Activated naive CD4-positive, alpha-beta T cell treated with anti-CD3 and anti-CD28 coated beads for 36 hours (primary cell): ENCODE measurements around the gene GALNS. TPM values are rescaled to one million over a fixed set of nuclear protein-coding genes. Genes with fewer than 3 reads are reported as not detected.

Experiments
- CTCF ChIA-PET: fragments of 350-600 bp; sonication (Branson Sonifier 250); formaldehyde crosslinking; loops from one replicate; lab custom pipeline; 2021; ENCODE audit warnings: antibody characterized with exemption; lab: Charles Lee
- DNase-seq: peaks from one replicate; pipeline ENCODE4 v3.0.0-alpha.2; 2020
- H3K27ac Mint-ChIP-seq: one replicate; pipeline ENCODE4 v1.8.0; 2021; ENCODE audit warnings: mild to moderate bottlenecking, mixed read lengths
- H3K27me3 Mint-ChIP-seq: one replicate; pipeline ENCODE4 v1.8.0; 2021; ENCODE audit warnings: low read depth, mixed read lengths
- H3K36me3 Mint-ChIP-seq: one replicate; pipeline ENCODE4 v1.8.0; 2021; ENCODE audit warnings: low read depth, mixed read lengths
- H3K4me1 Mint-ChIP-seq: one replicate; pipeline ENCODE4 v1.8.0; 2021; ENCODE audit warnings: low read depth, mixed read lengths
- H3K4me3 Mint-ChIP-seq: one replicate; pipeline ENCODE4 v1.8.0; 2021; ENCODE audit warnings: mild to moderate bottlenecking, moderate library complexity, mixed read lengths
- H3K9me3 Mint-ChIP-seq: one replicate; pipeline ENCODE4 v1.8.0; 2021; ENCODE audit warnings: mixed read lengths
- intact Hi-C: fragments of 100-400 bp; cut with micrococcal nuclease; formaldehyde crosslinking; loops from one replicate; pipeline ENCODE4 v1.15.1; 2023
- total RNA-seq, 2 experiments: library from RNA; stranded (reverse); gene quantifications; one replicate each; pipeline ENCODE4 v1.2.3, GENCODE V29; 2021

Gene GALNS
- total RNA-seq, 2 experiments from 2014 or later = 10.9 to 11.2 TPM

GRCh38 chr16:88886420-88886844 is 29.7 kb upstream of the GALNS start:
- Mint-ChIP-seq H3K27ac (no peak overlapping the region), H3K27me3 (no peaks in the 10 kb centered on the region), H3K9me3 (no peaks in the 10 kb centered on the region), H3K36me3 (no peaks in the 10 kb centered on the region), H3K4me3 (no peak overlapping the region), H3K4me1 (peaks cover 2% of the 10 kb centered on the region)
- CTCF ChIA-PET = no interaction called here
- intact Hi-C loops = no loop called here
- DNase-seq = no peak

DNA sequence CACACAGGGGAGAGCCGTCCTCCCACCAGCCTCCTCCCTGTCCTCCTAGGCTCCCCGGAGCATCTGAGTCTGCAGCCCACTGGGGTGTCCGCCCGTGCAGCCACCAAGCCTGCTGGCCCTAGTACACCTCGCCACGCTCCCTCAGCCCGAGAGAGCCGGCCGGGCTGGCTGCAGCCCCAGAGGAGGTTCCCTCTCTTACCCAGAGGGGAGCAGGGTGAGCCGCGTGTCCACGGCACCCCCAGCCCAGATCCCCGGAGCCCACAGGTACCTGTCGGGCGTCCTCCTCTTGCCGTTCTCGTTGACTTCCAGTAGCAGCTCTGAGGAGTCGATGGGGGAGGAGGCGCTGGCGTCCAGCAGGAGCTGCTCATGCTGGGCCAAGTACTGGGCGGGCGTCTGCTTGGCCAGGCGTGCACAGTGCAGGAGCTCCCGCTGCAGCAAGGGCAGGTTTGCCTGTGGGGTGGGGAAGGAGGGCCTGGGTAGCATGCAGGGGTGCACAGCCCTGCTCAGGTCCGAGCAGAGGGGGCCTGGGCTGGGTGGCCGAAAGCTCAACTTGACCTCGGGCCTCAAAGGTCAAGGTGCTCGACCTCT is 29.0 kb upstream of the GALNS start:
- no peak for DNase-seq
- peaks cover 2% of the 10 kb centered on the region for H3K4me1 Mint-ChIP-seq
- CTCF ChIA-PET = no interaction called here
- no peaks in the 10 kb centered on the region for H3K9me3 Mint-ChIP-seq
- H3K36me3 Mint-ChIP-seq = no peaks in the 10 kb centered on the region
- no peak overlapping the region for H3K27ac Mint-ChIP-seq
- H3K4me3 Mint-ChIP-seq = no peak overlapping the region
- H3K27me3 Mint-ChIP-seq = no peaks in the 10 kb centered on the region
- intact Hi-C loops = no loop called here

DNA sequence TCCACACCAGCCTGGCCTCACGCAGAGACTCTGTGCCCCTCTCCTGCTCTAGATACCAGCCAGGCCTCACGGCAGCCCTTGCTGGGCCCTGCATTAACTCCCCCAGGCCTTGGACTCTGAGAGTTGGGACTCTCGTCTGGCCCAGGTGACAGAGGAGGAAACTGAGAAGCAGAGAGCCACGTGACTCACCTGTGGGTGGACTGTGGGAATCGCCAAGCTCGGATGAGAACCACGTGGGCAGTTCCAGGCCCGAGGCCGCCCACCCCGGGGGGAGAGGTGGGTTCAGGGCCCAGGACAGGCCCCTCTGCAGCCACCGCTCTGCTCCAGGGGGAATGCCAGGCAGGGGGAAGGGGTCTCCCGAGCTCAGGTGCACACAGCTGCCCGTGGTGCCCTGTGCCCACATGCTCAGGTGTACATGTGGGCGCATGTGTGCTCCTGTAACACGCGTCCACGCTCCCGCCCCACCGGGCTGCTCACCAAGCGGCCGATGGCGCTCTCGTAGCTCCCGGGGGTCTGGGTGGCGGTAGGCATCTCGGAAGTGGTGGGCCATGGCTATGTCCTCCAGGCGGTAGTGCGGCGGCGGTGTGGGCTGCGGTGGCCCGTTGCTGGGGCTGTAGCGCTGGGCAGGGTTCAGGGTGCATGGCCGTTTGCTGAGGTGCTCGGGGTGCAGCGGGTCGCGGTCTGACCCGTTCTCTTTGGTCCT is 28.0 kb upstream of the GALNS start:
- CTCF ChIA-PET = no interaction called here
- Mint-ChIP-seq H3K36me3 (no peaks in the 10 kb centered on the region), H3K4me3 (no peak overlapping the region), H3K27ac (no peak overlapping the region), H3K27me3 (no peaks in the 10 kb centered on the region), H3K9me3 (no peaks in the 10 kb centered on the region), H3K4me1 (peaks cover 2% of the 10 kb centered on the region)
- DNase-seq = no peak
- intact Hi-C loops = no loop called here

DNA sequence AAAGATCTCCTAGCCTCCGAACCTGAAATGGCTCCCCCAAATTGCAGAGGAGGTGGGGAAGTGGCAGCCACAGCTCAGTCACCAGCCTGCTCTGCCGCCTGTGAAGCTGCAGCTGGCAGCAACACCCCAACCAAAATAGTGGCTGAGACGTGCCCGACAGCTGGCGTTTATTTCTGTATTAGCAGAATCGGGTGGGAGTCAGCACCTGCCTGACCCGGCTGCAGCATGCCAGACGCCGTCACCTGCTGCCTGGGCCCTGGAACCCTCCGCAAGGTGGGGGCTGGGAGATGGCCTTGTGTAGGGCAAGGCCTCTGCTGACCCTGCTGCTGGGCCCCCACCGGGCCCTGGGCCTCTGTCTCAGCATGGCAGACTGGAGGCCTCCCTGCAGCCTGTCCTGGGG is 27.2 kb upstream of the GALNS start:
- DNase-seq = no peak
- CTCF ChIA-PET = no interaction called here
- no peaks in the 10 kb centered on the region for H3K9me3 Mint-ChIP-seq
- H3K36me3 Mint-ChIP-seq = no peaks in the 10 kb centered on the region
- no peak overlapping the region for H3K27ac Mint-ChIP-seq
- H3K27me3 Mint-ChIP-seq = no peaks in the 10 kb centered on the region
- intact Hi-C loops = no loop called here
- no peak overlapping the region for H3K4me3 Mint-ChIP-seq
- H3K4me1 Mint-ChIP-seq = peaks cover 2% of the 10 kb centered on the region

- Mint-ChIP-seq H3K4me3 (no peak overlapping the region), H3K36me3 (no peaks in the 10 kb centered on the region), H3K4me1 (peaks cover 2% of the 10 kb centered on the region), H3K27me3 (no peaks in the 10 kb centered on the region), H3K27ac (no peak overlapping the region), H3K9me3 (no peaks in the 10 kb centered on the region)
- CTCF ChIA-PET = no interaction called here
- DNase-seq = no peak
- intact Hi-C loops = no loop called here
These were observed 26.6 kb upstream of the GALNS start for GRCh38 chr16:88883117-88883895.

DNA sequence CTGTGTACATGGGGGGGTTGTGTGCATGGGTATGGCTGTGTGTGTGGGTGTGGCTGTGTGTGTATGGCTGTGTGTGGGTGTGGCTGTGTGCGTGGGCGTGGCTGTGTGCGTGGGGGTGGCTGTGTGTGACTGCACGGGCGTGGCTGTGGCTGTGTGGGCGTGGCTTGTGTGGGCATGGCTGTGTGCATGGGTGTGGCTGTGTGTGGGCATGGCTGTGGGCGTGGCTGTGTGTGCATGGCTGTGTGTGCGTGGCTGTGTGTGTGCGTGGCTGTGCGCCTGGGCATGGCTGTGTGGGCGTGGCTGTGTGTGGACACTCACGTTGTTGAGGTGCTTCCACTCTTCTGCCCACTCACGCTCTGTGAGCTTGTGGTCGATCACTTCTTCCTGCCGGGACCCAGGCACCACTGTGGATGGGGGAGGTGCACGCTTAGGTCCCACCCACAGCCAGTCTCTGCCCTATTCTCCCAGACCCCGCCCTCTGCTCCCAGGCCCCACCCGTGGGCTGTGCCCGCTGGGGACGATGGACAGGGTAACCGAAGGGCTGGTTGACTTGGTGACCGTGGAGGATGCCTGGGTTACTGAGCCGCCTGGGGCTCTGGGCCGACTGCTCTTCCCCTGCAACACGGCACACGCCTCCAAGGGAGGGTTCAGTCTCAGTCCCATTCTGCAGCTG is 25.7 kb upstream of the GALNS start:
- intact Hi-C loops = no loop called here
- CTCF ChIA-PET = no interaction called here
- no peaks in the 10 kb centered on the region for H3K9me3 Mint-ChIP-seq
- H3K27ac Mint-ChIP-seq = peak overlapping the region; percentile 41
- DNase-seq = no peak
- peaks cover 2% of the 10 kb centered on the region for H3K4me1 Mint-ChIP-seq
- no peaks in the 10 kb centered on the region for H3K27me3 Mint-ChIP-seq
- no peak overlapping the region for H3K4me3 Mint-ChIP-seq
- no peaks in the 10 kb centered on the region for H3K36me3 Mint-ChIP-seq

GRCh38 chr16:88881675-88882357 is 25.1 kb upstream of the GALNS start:
- peak overlapping the region; percentile 41 for H3K27ac Mint-ChIP-seq
- intact Hi-C loops = no loop called here

GRCh38 chr16:88881007-88881615 is 24.4 kb upstream of the GALNS start:
- DNase-seq = no peak
- Mint-ChIP-seq H3K27me3 (no peaks in the 10 kb centered on the region), H3K9me3 (no peaks in the 10 kb centered on the region), H3K27ac (no peak overlapping the region), H3K4me1 (peaks cover 2% of the 10 kb centered on the region), H3K36me3 (no peaks in the 10 kb centered on the region), H3K4me3 (no peak overlapping the region)
- CTCF ChIA-PET = interaction anchor here (0.6 kb wide), 1 partner anchor 10 kb away, joined by 4 read pairs; no protein-coding TSS in a partner anchor
- intact Hi-C loops = no loop called here

More at GRCh38 chr16:88881675-88882357, 25.1 kb upstream of the GALNS start:
- H3K36me3 Mint-ChIP-seq = no peaks in the 10 kb centered on the region
- H3K4me3 Mint-ChIP-seq = no peak overlapping the region
- no peaks in the 10 kb centered on the region for H3K9me3 Mint-ChIP-seq
- DNase-seq = no peak
- H3K27me3 Mint-ChIP-seq = no peaks in the 10 kb centered on the region
- CTCF ChIA-PET = no interaction called here
- peaks cover 2% of the 10 kb centered on the region for H3K4me1 Mint-ChIP-seq

GRCh38 chr16:88880226-88881006 is 23.7 kb upstream of the GALNS start:
- Mint-ChIP-seq H3K9me3 (no peaks in the 10 kb centered on the region), H3K27me3 (no peaks in the 10 kb centered on the region), H3K36me3 (no peaks in the 10 kb centered on the region), H3K4me3 (no peak overlapping the region), H3K27ac (no peak overlapping the region), H3K4me1 (peaks cover 2% of the 10 kb centered on the region)
- DNase-seq = no peak
- CTCF ChIA-PET = interaction anchor here (0.6 to 1.4 kb wide), 2 partner anchors 9 to 22 kb away, joined by 4 read pairs; no protein-coding TSS in a partner anchor
- intact Hi-C loops = no loop called here

DNA sequence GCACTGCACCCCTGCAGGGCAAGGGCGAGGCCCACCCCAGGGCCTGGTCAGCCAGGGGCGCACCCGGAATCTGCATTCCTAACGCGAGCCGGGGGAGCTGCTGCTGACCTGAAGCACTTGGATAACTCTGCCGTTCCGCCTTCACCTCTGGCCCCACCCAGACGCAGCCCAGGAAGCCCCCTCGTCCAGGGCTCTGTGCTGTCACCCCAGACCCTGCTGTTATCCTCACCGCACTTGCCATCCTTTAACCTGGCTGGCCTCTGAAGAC is 23.0 kb upstream of the GALNS start:
- CTCF ChIA-PET = interaction anchor here (1.4 kb wide), 1 partner anchor 21 kb away, joined by 4 read pairs; no protein-coding TSS in a partner anchor

More for the DNA sequence above, 23.0 kb upstream of the GALNS start:
- intact Hi-C loops = no loop called here
- Mint-ChIP-seq H3K9me3 (no peaks in the 10 kb centered on the region), H3K36me3 (no peaks in the 10 kb centered on the region), H3K4me3 (no peak overlapping the region), H3K4me1 (peaks cover 2% of the 10 kb centered on the region), H3K27me3 (no peaks in the 10 kb centered on the region), H3K27ac (no peak overlapping the region)
- no peak for DNase-seq
